ENCODE measurements around the gene COBLL1.

Gene COBLL1

GRCh38 chr2:164735309-164735919, 106.2 kb downstream of the COBLL1 start:
- DNase-seq = no peak

DNA sequence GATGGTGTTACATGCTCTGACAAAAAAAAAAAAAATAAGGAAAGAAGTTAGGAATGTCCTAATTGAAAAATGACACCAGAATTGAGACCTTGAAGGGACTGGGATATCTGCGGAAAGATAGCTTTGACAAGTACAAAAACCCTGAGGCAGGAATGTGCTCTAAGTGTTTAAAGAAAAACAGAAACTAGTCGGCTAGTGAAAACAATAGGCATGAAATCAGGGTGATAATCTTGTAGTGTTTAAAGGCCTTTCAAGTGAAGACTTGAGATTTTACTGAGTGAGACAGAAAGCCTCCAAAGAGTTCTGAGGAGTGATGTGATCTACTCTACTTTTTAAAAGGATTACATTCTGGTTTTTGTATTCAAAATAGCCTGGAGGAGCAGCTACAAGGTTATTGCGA, 107.4 kb downstream of the COBLL1 start:
- TF ChIP-seq, protein P1, sequence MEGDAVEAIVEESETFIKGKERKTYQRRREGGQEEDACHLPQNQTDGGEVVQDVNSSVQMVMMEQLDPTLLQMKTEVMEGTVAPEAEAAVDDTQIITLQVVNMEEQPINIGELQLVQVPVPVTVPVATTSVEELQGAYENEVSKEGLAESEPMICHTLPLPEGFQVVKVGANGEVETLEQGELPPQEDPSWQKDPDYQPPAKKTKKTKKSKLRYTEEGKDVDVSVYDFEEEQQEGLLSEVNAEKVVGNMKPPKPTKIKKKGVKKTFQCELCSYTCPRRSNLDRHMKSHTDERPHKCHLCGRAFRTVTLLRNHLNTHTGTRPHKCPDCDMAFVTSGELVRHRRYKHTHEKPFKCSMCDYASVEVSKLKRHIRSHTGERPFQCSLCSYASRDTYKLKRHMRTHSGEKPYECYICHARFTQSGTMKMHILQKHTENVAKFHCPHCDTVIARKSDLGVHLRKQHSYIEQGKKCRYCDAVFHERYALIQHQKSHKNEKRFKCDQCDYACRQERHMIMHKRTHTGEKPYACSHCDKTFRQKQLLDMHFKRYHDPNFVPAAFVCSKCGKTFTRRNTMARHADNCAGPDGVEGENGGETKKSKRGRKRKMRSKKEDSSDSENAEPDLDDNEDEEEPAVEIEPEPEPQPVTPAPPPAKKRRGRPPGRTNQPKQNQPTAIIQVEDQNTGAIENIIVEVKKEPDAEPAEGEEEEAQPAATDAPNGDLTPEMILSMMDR (IDR thresholded peaks at IDR 0.05; ENCODE audit: low read depth, low read length) = no peak
- no peaks in the 10 kb centered on the region for H3K9me3 ChIP-seq
- DNase-seq = no peak
- no peak overlapping the region for H3K4me3 ChIP-seq (ENCODE audit: low read depth, low read length)
- H3K4me1 ChIP-seq = no peaks in the 10 kb centered on the region
- no peaks in the 10 kb centered on the region for H3K36me3 ChIP-seq
- no peaks in the 10 kb centered on the region for H3K27me3 ChIP-seq

More at GRCh38 chr2:164735309-164735919, 106.2 kb downstream of the COBLL1 start:
- Histone ChIP-seq H3K9me3 (no peaks in the 10 kb centered on the region), H3K27me3 (no peaks in the 10 kb centered on the region), H3K36me3 (no peaks in the 10 kb centered on the region), H3K4me1 (no peaks in the 10 kb centered on the region), H3K4me3 (ENCODE audit: low read depth, low read length) (no peak overlapping the region)
- TF ChIP-seq, protein P1 (IDR thresholded peaks at IDR 0.05; ENCODE audit: low read depth, low read length) = no peak

DNA sequence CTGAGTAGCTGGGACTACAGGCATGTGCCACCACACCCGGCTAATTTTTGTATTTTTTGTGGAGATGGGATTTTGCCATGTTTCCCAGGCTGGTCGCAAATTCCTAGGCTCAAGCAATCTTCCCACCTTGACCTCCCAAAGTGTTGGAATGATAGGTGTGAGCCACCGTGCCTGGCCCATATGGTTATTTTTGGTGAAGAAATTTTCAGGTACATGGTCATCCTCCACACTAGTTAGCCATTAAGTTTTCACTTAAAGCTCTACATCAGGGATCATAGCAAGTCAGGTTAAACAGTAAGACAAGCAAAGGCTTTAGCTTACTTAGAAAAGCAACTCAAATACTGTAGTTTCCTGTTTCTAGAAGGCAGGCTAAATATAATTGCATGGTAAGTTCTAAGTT, 116.1 kb downstream of the COBLL1 start:
- TF ChIP-seq, protein P1 (IDR thresholded peaks at IDR 0.05; ENCODE audit: low read depth, low read length) = no peak
- Histone ChIP-seq H3K4me1 (no peaks in the 10 kb centered on the region), H3K9me3 (no peaks in the 10 kb centered on the region), H3K36me3 (no peaks in the 10 kb centered on the region), H3K27me3 (no peaks in the 10 kb centered on the region), H3K4me3 (ENCODE audit: low read depth, low read length) (no peak overlapping the region)
- no peak for DNase-seq

DNA sequence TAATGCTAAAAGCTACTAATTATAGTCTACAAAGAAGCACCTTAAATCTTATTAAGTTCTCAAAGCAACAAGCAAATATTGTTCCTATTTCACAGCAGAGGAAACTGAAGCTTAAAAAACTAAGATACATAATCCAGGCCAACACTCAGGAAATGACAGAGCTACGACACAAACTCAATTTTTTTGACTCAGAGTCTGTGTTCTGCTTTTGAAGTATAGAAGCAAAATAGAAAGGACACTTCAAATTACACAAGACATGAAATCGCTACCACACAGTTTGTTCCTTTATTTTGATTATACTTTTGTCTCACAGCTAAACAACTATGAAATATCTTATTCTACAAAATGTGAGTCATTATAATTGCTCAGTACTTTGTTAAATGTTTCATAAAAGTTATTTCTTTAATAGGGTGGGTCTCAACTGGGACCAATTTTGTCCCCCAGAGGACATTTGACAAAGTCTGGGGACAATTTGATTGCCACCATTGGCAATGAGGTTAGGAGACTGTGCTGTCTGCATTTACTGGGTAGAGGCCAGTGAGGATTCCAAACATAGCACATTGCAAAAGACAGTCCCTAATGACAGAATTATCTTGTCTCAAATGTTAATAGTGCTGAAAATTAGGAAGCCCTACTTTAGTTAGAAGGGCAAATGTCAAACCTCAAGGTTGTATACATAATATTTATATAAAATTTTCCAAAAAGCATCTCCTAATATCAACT, 118.8 kb downstream of the COBLL1 start:
- H3K4me3 ChIP-seq (ENCODE audit: low read depth, low read length) = no peak overlapping the region
- no peaks in the 10 kb centered on the region for H3K4me1 ChIP-seq
- no peaks in the 10 kb centered on the region for H3K27me3 ChIP-seq
- DNase-seq = no peak
- no peaks in the 10 kb centered on the region for H3K36me3 ChIP-seq
- no peaks in the 10 kb centered on the region for H3K9me3 ChIP-seq
- TF ChIP-seq, protein P1 (IDR thresholded peaks at IDR 0.05; ENCODE audit: low read depth, low read length) = no peak

DNA sequence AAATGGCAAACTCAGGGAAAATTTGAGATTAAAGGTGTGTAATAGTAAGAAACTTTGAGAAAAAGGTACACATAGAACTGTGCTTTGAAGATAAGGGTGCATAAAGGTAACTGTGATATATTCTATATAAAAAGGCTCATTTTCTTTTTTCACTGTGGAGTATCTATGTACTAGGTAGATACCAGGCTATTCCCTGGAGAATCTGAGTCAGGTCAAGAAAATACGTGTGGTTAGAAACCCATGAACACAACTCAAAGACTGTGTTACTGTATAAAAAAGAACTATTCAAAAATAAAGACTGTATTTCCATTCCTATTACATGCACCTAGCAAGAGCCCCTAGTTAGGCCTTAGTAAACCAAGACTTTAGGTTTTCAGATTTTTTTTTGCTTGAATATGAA, 120.2 kb downstream of the COBLL1 start:
- no peak for DNase-seq
- Histone ChIP-seq H3K4me1 (no peaks in the 10 kb centered on the region), H3K4me3 (ENCODE audit: low read depth, low read length) (no peak overlapping the region), H3K36me3 (no peaks in the 10 kb centered on the region), H3K27me3 (no peaks in the 10 kb centered on the region), H3K9me3 (no peaks in the 10 kb centered on the region)
- TF ChIP-seq, protein P1 (IDR thresholded peaks at IDR 0.05; ENCODE audit: low read depth, low read length) = no peak
